K562 (cell line): ENCODE measurements around the gene FAM83E. TPM values are rescaled to one million over a fixed set of nuclear protein-coding genes. Genes with fewer than 3 reads are reported as not detected.

Source experiments
- ATAC-seq: fragments of 200-7000 bp; cut with Tn5 transposase; 3 replicates; pipeline ENCODE4 v1.9.1; 2020; ENCODE audit warnings: moderate library complexity
- BruUV-seq: library from RNA; stranded (reverse); fragments of 400-500 nt; replicated peaks from 2 replicates; lab custom pipeline; 2021; lab: Mats Ljungman, UMichigan
- CTCF ChIA-PET: fragments of 300-600 bp; formaldehyde crosslinking; extraction: SDS; loops from one replicate; lab custom pipeline; 2021; ENCODE audit warnings: low intra/inter-chr PET ratio; lab: Yijun Ruan, JAX
- POLR2A ChIA-PET: fragments of 300-600, 350-650 bp; sonication (Branson Sonifier 250); formaldehyde crosslinking; extraction: SDS; loops from one replicate; lab custom pipeline; 2021; ENCODE audit warnings: antibody characterized with exemption, inconsistent platforms; lab: Yijun Ruan, JAX
- DNase-seq, 4 experiments: peaks; one replicate each; pipeline versions ENCODE4 v3.0.0 to v3.0.0-alpha.2; 2011 to 2018; ENCODE audit warnings: low spot score in 3 of 4, mixed read lengths in 3 of 4; ENCODE audit errors: extremely low read depth in 1 of 4
- FAIRE-seq: peaks from 2 replicates; lab custom pipeline; 2011; peaks lifted over from hg19 to GRCh38; lab: Jason Lieb, UNC
- H2AFZ ChIP-seq: 2 replicates; pipeline ENCODE4 v1.6.0; 2011; ENCODE audit warnings: low read depth, low read length, control low read depth, inconsistent platforms
- H3K27ac ChIP-seq: fragments of 200-600 bp; 3 replicates; pipeline ENCODE4 v1.8.0; 2011; ENCODE audit warnings: low read depth, mild to moderate bottlenecking, control low read depth, inconsistent platforms, low read length, moderate library complexity, mixed read lengths; ENCODE audit errors: extremely low read depth
- H3K27me3 ChIP-seq, 2 experiments: fragments of 300-600 bp in 1 of 2; 2 replicates in 1 of 2; 3 replicates in 1 of 2; pipeline versions ENCODE4 v1.6.0 to v1.8.0; 2011; ENCODE audit warnings: inconsistent platforms in 2 of 2, low read length in 2 of 2, mild to moderate bottlenecking in 1 of 2, mixed read lengths in 1 of 2, moderate library complexity in 1 of 2; ENCODE audit not compliant: control insufficient read depth in 2 of 2, insufficient read depth in 2 of 2
- H3K36me3 ChIP-seq: fragments of 300-600 bp; 3 replicates; pipeline ENCODE4 v1.8.0; 2011; ENCODE audit warnings: mild to moderate bottlenecking, low read length, inconsistent platforms; ENCODE audit not compliant: control insufficient read depth, insufficient read depth
- H3K4me1 ChIP-seq, 2 experiments: fragments of 200-600 bp in 1 of 2; replicated peaks in 1 of 2; 2 replicates in 1 of 2; 3 replicates in 1 of 2; pipeline versions ENCODE4 v1.5.1 to v1.8.0; 2011; ENCODE audit warnings: inconsistent platforms in 2 of 2, low read length in 2 of 2, mild to moderate bottlenecking in 1 of 2, mixed read lengths in 1 of 2, moderate library complexity in 1 of 2; ENCODE audit not compliant: control insufficient read depth in 2 of 2, insufficient read depth in 2 of 2
- H3K4me2 ChIP-seq: 2 replicates; pipeline ENCODE4 v1.6.1; 2011; ENCODE audit warnings: low read length, control low read depth, inconsistent platforms, mixed read lengths; ENCODE audit not compliant: insufficient read depth
- H3K4me3 ChIP-seq: fragments of 200-600 bp; sonication (generic), shearing (Covaris generic); 2 replicates; pipeline ENCODE4 v1.5.1; 2016; ENCODE audit warnings: control low read depth, inconsistent platforms
- H3K79me2 ChIP-seq: fragments of 200-600 bp; 3 replicates; pipeline ENCODE4 v1.8.0; 2011; ENCODE audit warnings: low read length, inconsistent platforms; ENCODE audit not compliant: control insufficient read depth, insufficient read depth
- H3K9ac ChIP-seq, 2 experiments: 2 replicates each; pipeline versions ENCODE4 v1.6.0 to v1.6.1; 2011; ENCODE audit warnings: low read depth in 2 of 2, low read length in 2 of 2, control low read depth in 1 of 2, inconsistent platforms in 1 of 2, mild to moderate bottlenecking in 1 of 2, mixed read lengths in 1 of 2; ENCODE audit not compliant: insufficient read depth in 1 of 2
- H3K9me1 ChIP-seq: one replicate; pipeline ENCODE4 v1.6.0; 2011; ENCODE audit warnings: inconsistent platforms, mild to moderate bottlenecking, low read length, moderate library complexity; ENCODE audit not compliant: control insufficient read depth, insufficient read depth
- H3K9me3 ChIP-seq: replicated peaks from 2 replicates; pipeline ENCODE4 v1.5.1; 2011; ENCODE audit warnings: low read depth, low read length, inconsistent platforms; ENCODE audit not compliant: control insufficient read depth, insufficient read depth
- H4K20me1 ChIP-seq: replicated peaks from 2 replicates; pipeline ENCODE4 v1.6.1; 2011; ENCODE audit warnings: low read length, inconsistent platforms, mixed read lengths; ENCODE audit not compliant: control insufficient read depth, insufficient read depth
- CREM ChIP-seq: IDR thresholded peaks from 2 replicates; pipeline ENCODE4 v1.6.1; 2014; ENCODE audit warnings: antibody characterized with exemption, low read depth
- HBP1 ChIP-seq: fragments of 450-650 bp; formaldehyde crosslinking; IDR thresholded peaks from 2 replicates; pipeline ENCODE4 v1.4.0; 2022; ENCODE audit warnings: missing genetic modification characterization
- HMGXB4 ChIP-seq: sonication (generic); formaldehyde crosslinking; IDR thresholded peaks from 2 replicates; pipeline ENCODE4 v1.8.1; 2023; ENCODE audit warnings: mild to moderate bottlenecking, missing genetic modification reagents
- MIER1 ChIP-seq: fragments of 450-650 bp; IDR thresholded peaks from 2 replicates; pipeline ENCODE4 v1.6.1; 2016; ENCODE audit warnings: antibody characterized with exemption, mild to moderate bottlenecking, low read depth
- U2AF2 ChIP-seq: fragments of 200-400 bp; formaldehyde crosslinking; optimal IDR thresholded peaks from 2 replicates; pipeline ENCODE3; 2017; ENCODE audit warnings: low read depth, mild to moderate bottlenecking, low read length
- WGBS: fragments of 100-300 bp; shearing (Covaris generic); methylation state at CpG from one replicate; pipeline ENCODE4 v1.1.6; 2016; ENCODE audit warnings: low coverage, mixed read lengths; ENCODE audit not compliant: insufficient coverage; ENCODE audit errors: missing lambda C conversion rate; 5-methylcytosine and 5-hydroxymethylcytosine counted together
- in situ Hi-C: fragments of 300-500 bp; cut with MboI; formaldehyde crosslinking; loops from 4 replicates; pipeline ENCODE4 v1.15.0; 2018; ENCODE audit warnings: inconsistent platforms, mixed read lengths
- intact Hi-C: fragments of 100-400 bp; cut with micrococcal nuclease; formaldehyde crosslinking; loops from 2 replicates; pipeline ENCODE4 v1.14.2; 2022
- polyA plus RNA-seq, 8 experiments: library from polyadenylated mRNA; depleted of rRNA in 4 of 8; stranded (reverse) in 5 of 8; unstranded in 3 of 8; fragments of >200 nt; fragmentation: Nextera tagmentation in 2 of 8; fragmentation: Illumina TruSeq in 1 of 8; extraction: Ambion mirVana in 2 of 8; extraction: Trizol in 1 of 8; gene quantifications; 2 replicates each; pipeline versions ENCODE4 v1.2.1 to v1.2.3, GENCODE V29; 2011 to 2014; ENCODE audit warnings: inconsistent platforms in 1 of 8, missing spikeins in 1 of 8
- total RNA-seq, 7 experiments: library from RNA; depleted of rRNA in 6 of 7; stranded (reverse); fragments of >200 nt in 6 of 7; fragmentation: Illumina TruSeq in 2 of 7; extraction: Trizol in 2 of 7; gene quantifications; 2 replicates each; pipeline versions ENCODE4 v1.2.1 to v1.2.3, GENCODE V29; 2011 to 2021; ENCODE audit warnings: low replicate concordance in 1 of 7
- TF ChIP-seq, protein P1 (sequence below), 2 experiments: fragments of 450-650 bp; formaldehyde crosslinking in 1 of 2; IDR thresholded peaks; 2 replicates each; pipeline versions ENCODE4 v1.4.0 to v1.6.1; 2014 to 2020; ENCODE audit warnings: mild to moderate bottlenecking in 2 of 2, borderline replicate concordance in 1 of 2, low read depth in 1 of 2

FAM83E gene
- total and polyA plus RNA-seq, 9 of the 15 experiments (the other 6 are each of a cell fraction or from before 2014, with no cell fraction given), result 0.15 to 0.87 (median 0.29) TPM; not detected in 4

DNA sequence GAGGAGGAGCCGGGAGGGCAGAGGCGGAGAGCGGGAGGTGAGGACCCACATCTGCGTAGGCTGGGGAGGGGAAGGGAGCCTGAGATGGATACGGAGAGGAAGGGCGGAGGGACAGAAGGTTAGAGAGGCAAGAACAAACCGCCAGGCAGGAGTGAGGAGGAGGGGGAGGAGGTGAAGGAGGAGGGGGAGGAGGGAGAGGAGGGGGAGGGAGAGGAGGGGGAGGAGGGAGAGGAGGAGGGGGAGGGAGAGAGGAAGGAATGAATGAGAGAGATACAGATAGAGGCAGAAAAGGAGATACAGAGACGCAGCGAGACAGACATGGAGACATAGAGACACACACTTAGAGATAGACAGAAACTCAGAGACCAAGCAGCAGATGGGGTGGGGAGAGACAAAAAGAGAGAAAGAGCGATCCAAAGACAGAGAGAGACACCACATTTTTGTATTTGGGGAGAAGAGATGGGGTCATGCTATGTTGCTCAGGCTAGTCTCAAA is 31.9 kb upstream of the FAM83E start (continued):
- TF ChIP-seq HBP1, result no peak

DNA sequence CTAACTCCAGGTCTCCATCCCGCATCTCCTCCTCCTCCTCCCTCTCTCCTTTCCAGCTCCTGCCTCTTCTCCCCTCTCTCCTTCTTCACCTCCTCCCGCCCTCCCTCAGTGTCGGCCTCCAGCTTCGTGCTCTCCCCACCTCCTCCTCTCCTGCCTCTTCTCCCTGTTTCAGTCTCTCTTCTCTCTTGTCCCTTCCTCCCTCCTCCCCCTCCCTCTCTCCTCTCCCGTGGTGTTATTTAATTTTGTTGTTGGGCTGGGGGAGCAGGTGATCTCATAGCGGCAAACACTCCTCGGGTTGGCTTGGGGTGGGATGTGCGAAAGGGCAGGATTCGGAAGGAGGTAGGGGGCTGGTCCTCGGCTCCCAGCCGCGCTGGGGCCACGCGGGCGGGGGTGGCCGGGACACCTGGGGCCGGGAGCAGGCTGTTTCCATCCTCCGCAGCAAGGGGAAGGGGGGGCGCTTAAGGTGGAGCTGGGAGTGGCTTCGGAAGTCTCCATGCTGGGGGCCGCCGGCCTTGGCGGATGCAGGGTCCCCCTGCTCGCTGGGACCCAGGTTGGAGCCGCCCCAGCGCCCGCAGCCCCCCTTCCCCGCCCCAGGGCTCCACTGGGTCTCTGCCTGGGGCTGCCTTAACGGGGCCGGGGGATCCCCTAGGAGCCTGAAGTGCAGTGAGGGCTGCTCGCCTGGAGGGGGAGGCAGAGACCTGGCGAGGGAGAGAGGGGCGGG is 31.3 kb upstream of the FAM83E start, which contains the start of gene CA11:
CA11 (minus strand) TSS at position 187 of the 721 bp plus-strand sequence. CDS start 555 bp downstream, outside the sequence.
- Histone ChIP-seq H3K4me1 (peaks cover 19 to 41% of the 10 kb centered on the region in 2 experiments; a peak in 4 of 5 replicates), H3K27ac (peak within 1 kb of the TSS; percentile 27), H3K27me3 (no peaks in the 10 kb centered on the region)
- TF ChIP-seq MIER1, result peak; percentile 74; the same call in 1 of the 2 replicates
- TF ChIP-seq, protein P1, sequence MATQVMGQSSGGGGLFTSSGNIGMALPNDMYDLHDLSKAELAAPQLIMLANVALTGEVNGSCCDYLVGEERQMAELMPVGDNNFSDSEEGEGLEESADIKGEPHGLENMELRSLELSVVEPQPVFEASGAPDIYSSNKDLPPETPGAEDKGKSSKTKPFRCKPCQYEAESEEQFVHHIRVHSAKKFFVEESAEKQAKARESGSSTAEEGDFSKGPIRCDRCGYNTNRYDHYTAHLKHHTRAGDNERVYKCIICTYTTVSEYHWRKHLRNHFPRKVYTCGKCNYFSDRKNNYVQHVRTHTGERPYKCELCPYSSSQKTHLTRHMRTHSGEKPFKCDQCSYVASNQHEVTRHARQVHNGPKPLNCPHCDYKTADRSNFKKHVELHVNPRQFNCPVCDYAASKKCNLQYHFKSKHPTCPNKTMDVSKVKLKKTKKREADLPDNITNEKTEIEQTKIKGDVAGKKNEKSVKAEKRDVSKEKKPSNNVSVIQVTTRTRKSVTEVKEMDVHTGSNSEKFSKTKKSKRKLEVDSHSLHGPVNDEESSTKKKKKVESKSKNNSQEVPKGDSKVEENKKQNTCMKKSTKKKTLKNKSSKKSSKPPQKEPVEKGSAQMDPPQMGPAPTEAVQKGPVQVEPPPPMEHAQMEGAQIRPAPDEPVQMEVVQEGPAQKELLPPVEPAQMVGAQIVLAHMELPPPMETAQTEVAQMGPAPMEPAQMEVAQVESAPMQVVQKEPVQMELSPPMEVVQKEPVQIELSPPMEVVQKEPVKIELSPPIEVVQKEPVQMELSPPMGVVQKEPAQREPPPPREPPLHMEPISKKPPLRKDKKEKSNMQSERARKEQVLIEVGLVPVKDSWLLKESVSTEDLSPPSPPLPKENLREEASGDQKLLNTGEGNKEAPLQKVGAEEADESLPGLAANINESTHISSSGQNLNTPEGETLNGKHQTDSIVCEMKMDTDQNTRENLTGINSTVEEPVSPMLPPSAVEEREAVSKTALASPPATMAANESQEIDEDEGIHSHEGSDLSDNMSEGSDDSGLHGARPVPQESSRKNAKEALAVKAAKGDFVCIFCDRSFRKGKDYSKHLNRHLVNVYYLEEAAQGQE (IDR thresholded peaks at IDR 0.05; ENCODE audit: borderline replicate concordance), result peak; percentile 80; the same call in 1 of the 2 replicates
- TF ChIP-seq, protein P1 (CRISPR knock-in tag; IDR thresholded peaks at IDR 0.05; ENCODE audit: low read depth), result no peak
- peak; percentile 52; the same call in 1 of the 2 replicates for TF ChIP-seq HMGXB4 (CRISPR knock-in tag)
- no peak for TF ChIP-seq CREM
- no peak for TF ChIP-seq U2AF2

More for the DNA sequence above, 31.3 kb upstream of the FAM83E start, which contains the start of gene CA11:
- ATAC-seq (peak; percentile 91), FAIRE-seq (no peak), DNase-seq (peak; percentile 71 to 93 (median 92))
- Histone ChIP-seq H3K9me3 (no peaks in the 10 kb centered on the region), H4K20me1 (no peaks in the 10 kb centered on the region), H3K9me1 (no peaks in the 10 kb centered on the region), H3K79me2 (no peaks in the 10 kb centered on the region), H3K9ac (peak within 1 kb of the TSS; percentile 43 to 87), H3K36me3 (no peaks in the 10 kb centered on the region), H3K4me3 (peak within 1 kb of the TSS; percentile 56), H3K4me2 (peak within 1 kb of the TSS; percentile 84), H2AFZ (peak within 1 kb of the TSS; percentile 95)
- ChIA-PET POLR2A (interaction anchor here (0.6 to 1.3 kb wide), 8 partner anchors 11 to 717 kb away, joined by 3 to 7 read pairs (median 4); partner anchors contain the start of gene PPP1R15A), CTCF (interaction anchor here (0.6 to 2.2 kb wide), 6 partner anchors 51 to 197 kb away, joined by 3 to 16 read pairs (median 5); no protein-coding TSS in a partner anchor)
- 0% methylated on average over 15 of the region's 33 CpGs for WGBS
- BruUV-seq, result no TSS peak
- in situ Hi-C loops, result loop anchor here (5.0 to 10.0 kb wide), 3 partner anchors 96 to 329 kb away; partner anchors contain the start of gene RASIP1
- intact Hi-C loops, result loop anchor here (1.0 to 5.0 kb wide), 3 partner anchors 91 to 189 kb away; no protein-coding TSS in a partner anchor
